Osteoblast (primary cell): ENCODE measurements around the gene ULK4. TPM values are rescaled to one million over a fixed set of nuclear protein-coding genes. Genes with fewer than 3 reads are reported as not detected.

ENCODE experiments used
- DNase-seq: peaks from one replicate; pipeline ENCODE4 v3.0.0; 2011; ENCODE audit warnings: low spot score, mixed read lengths; ENCODE audit not compliant: insufficient read length; ENCODE audit errors: missing footprints
- H2AFZ ChIP-seq: 2 replicates; pipeline ENCODE4 v1.6.0; 2011; ENCODE audit warnings: mild to moderate bottlenecking, low read length
- H3K27ac ChIP-seq: 2 replicates; pipeline ENCODE4 v1.5.1; 2011; ENCODE audit warnings: mild to moderate bottlenecking, low read depth, low read length, moderate library complexity
- H3K27me3 ChIP-seq: 2 replicates; pipeline ENCODE4 v1.6.0; 2012; ENCODE audit warnings: mild to moderate bottlenecking, control low read depth, inconsistent platforms, low read length, moderate library complexity; ENCODE audit not compliant: insufficient read depth
- H3K36me3 ChIP-seq: 2 replicates; pipeline ENCODE4 v1.5.1; 2011; ENCODE audit warnings: mild to moderate bottlenecking, low read length, control low read depth, moderate library complexity; ENCODE audit not compliant: insufficient read depth
- H3K4me1 ChIP-seq: 2 replicates; pipeline ENCODE4 v1.5.1; 2011; ENCODE audit warnings: mild to moderate bottlenecking, low read length, control low read depth, moderate library complexity; ENCODE audit not compliant: insufficient read depth
- H3K4me2 ChIP-seq: 2 replicates; pipeline ENCODE4 v1.6.0; 2011; ENCODE audit warnings: mild to moderate bottlenecking, low read length; ENCODE audit not compliant: insufficient read depth
- H3K4me3 ChIP-seq: fragments of 200-600 bp; sonication (generic); 3 replicates; pipeline ENCODE4 v1.5.1; 2012; ENCODE audit warnings: mild to moderate bottlenecking, low read length, inconsistent platforms; ENCODE audit not compliant: insufficient read depth
- H3K79me2 ChIP-seq: 2 replicates; pipeline ENCODE4 v1.6.0; 2012; ENCODE audit warnings: mild to moderate bottlenecking, low read length, control low read depth, inconsistent platforms; ENCODE audit not compliant: insufficient read depth
- H3K9me3 ChIP-seq: 2 replicates; pipeline ENCODE4 v1.5.1; 2011; ENCODE audit warnings: low read depth, low read length, control low read depth
- H4K20me1 ChIP-seq: 2 replicates; pipeline ENCODE4 v1.6.0; 2012; ENCODE audit warnings: mild to moderate bottlenecking, low read length, control low read depth; ENCODE audit not compliant: insufficient read depth
- CTCF ChIP-seq: IDR thresholded peaks from 2 replicates; pipeline ENCODE4 v1.5.1; 2011; ENCODE audit warnings: mild to moderate bottlenecking, low read depth, low read length, moderate library complexity; ENCODE audit errors: extremely low read depth
- total RNA-seq: library from RNA; depleted of rRNA; stranded (reverse); fragments of >200 nt; gene quantifications from 2 replicates; pipeline ENCODE4 v1.2.3, GENCODE V29; 2012

The ULK4 gene
- total RNA-seq, 1 donor: 20.6 TPM

DNA sequence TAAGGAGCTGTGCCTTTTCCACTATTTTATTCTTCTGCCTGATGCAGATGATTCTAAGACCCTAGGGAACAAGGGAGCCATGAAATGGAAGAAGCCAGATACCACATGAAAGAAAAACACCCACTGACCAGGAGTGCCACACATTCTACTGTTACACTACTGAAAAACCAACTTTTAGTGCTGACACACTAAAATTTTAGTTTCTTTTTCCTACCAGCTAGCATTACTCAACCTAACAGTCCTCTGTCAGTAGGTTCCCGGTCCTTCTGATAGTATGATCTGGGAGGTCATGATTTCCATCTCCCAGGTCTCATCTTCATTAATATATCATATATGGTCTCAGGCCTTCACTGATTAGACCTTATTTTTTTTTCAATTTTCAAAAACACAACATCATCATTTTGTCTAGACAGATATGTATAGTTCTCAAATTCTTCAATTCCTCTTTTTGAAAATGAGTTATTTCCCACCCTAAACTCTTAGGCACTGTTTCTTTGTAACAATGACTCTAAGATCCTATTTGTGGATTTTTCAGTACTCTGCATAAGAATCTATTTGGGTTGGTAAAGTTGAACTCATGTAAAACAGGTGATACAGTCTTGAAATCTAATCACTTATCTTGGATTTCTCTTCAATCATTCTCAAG is 440.8 kb downstream of the ULK4 start:
- no peak for TF ChIP-seq CTCF
- DNase-seq: no peak
- H3K4me1 ChIP-seq: no peaks in the 10 kb centered on the region
- H3K79me2 ChIP-seq: no peaks in the 10 kb centered on the region
- peaks cover 1% of the 10 kb centered on the region for H3K27me3 ChIP-seq
- no peak overlapping the region for H2AFZ ChIP-seq
- H3K4me3 ChIP-seq: no peak overlapping the region
- H3K27ac ChIP-seq: no peak overlapping the region
- H3K4me2 ChIP-seq: no peak overlapping the region
- H3K9me3 ChIP-seq: no peaks in the 10 kb centered on the region
- no peaks in the 10 kb centered on the region for H3K36me3 ChIP-seq
- no peaks in the 10 kb centered on the region for H4K20me1 ChIP-seq

DNA sequence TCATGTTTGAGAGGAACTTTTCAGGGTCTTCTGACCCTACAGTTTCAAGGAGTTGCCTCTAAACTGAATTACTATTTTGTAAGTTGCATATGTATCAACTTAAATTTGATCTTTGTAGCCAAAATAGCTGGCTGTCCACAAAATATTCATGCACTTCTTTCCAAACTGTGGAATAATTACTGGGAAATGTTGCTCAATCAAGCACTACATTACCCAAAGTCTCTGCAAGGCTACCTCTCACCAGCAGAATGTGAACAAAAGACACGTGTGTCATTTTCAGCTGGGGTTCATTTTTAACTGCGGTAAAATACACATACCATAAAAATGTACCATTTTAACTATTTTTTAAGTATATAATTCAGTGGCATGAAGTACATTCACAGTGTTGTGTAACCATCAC is 442.2 kb downstream of the ULK4 start:
- Histone ChIP-seq H3K4me1 (no peaks in the 10 kb centered on the region), H3K4me2 (no peak overlapping the region), H3K79me2 (no peaks in the 10 kb centered on the region), H2AFZ (no peak overlapping the region), H3K27me3 (no peaks in the 10 kb centered on the region), H3K9me3 (no peaks in the 10 kb centered on the region), H3K27ac (no peak overlapping the region), H3K36me3 (no peaks in the 10 kb centered on the region), H4K20me1 (no peaks in the 10 kb centered on the region), H3K4me3 (no peak overlapping the region)
- no peak for TF ChIP-seq CTCF
- DNase-seq: no peak

DNA sequence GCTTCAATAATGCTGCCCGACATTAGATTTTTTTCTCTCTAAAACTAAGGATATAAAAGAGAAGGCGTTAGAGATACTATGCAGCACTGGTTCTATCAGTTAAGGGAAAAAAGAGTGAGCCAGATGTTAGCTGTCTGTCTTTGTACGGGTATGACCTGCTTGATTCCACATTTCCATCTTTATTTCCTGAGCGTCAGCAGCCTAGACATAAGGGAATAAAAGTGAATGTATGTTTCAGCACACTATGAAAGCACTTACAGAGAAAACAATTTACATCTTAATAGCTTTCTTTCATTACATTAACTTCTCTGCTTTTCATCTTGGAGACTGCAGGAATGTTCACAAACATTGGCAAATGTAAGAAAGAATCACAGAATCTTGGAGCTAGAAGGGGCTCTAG is 443.3 kb downstream of the ULK4 start:
- no peak overlapping the region for H3K4me2 ChIP-seq
- TF ChIP-seq CTCF: no peak
- no peak overlapping the region for H3K27ac ChIP-seq
- H3K36me3 ChIP-seq: no peaks in the 10 kb centered on the region
- H3K79me2 ChIP-seq: no peaks in the 10 kb centered on the region
- no peaks in the 10 kb centered on the region for H3K4me1 ChIP-seq
- no peaks in the 10 kb centered on the region for H3K27me3 ChIP-seq
- H3K4me3 ChIP-seq: no peak overlapping the region
- no peak overlapping the region for H2AFZ ChIP-seq
- no peaks in the 10 kb centered on the region for H3K9me3 ChIP-seq
- no peaks in the 10 kb centered on the region for H4K20me1 ChIP-seq
- no peak for DNase-seq

- H3K27ac ChIP-seq: peak overlapping the region; percentile 61
- no peaks in the 10 kb centered on the region for H3K9me3 ChIP-seq
- H4K20me1 ChIP-seq: no peaks in the 10 kb centered on the region
- H3K4me2 ChIP-seq: no peak overlapping the region
- peak; percentile 17 for DNase-seq
- H2AFZ ChIP-seq: peak overlapping the region; percentile 42
- no peaks in the 10 kb centered on the region for H3K36me3 ChIP-seq
- no peak for TF ChIP-seq CTCF
- peaks cover 13% of the 10 kb centered on the region for H3K4me1 ChIP-seq
- no peak overlapping the region for H3K4me3 ChIP-seq
- no peaks in the 10 kb centered on the region for H3K27me3 ChIP-seq
- H3K79me2 ChIP-seq: no peaks in the 10 kb centered on the region
Measured at GRCh38 chr3:41508063-41508696, 453.7 kb downstream of the ULK4 start.
